H1 (cell line): Measurements from ENCODE around the gene DNAAF5. TPM values are rescaled to one million over a fixed set of nuclear protein-coding genes. Genes with fewer than 3 reads are reported as not detected.

Source experiments
- ATF2 ChIP-seq: IDR thresholded peaks from 2 replicates; pipeline ENCODE4 v1.6.1; 2012; ENCODE audit warnings: low read length, inconsistent platforms
- CHD1 ChIP-seq: IDR thresholded peaks from 2 replicates; pipeline ENCODE4 v1.6.1; 2012; ENCODE audit warnings: low read depth, low read length, improper control_type of control experiment
- polyA plus RNA-seq, 7 experiments: library from polyadenylated mRNA; depleted of rRNA in 3 of 7; stranded (reverse) in 5 of 7; unstranded in 2 of 7; fragments of >200 nt in 5 of 7; fragments of 200-250 nt in 2 of 7; gene quantifications; 1 replicate in 5 of 7; 2 replicates in 1 of 7; 4 replicates in 1 of 7; pipeline versions ENCODE4 v1.2.1 to v1.2.3, GENCODE V29; 2011 to 2013; ENCODE audit warnings: missing spikeins in 2 of 7, mixed read lengths in 2 of 7
- total RNA-seq: library from RNA; stranded (reverse); fragmentation: NEBNext Ultra II Directional; extraction: Animal tissue kit (Norgen Biotek cat#: 25700); gene quantifications from 2 replicates; pipeline ENCODE4 v1.2.1, GENCODE V29; 2021

Gene DNAAF5
- total and polyA plus RNA-seq, 2 of the 8 experiments (the other 6 are each of a cell fraction or from before 2014, with no cell fraction given) = 55.1 to 95.9 TPM

DNA sequence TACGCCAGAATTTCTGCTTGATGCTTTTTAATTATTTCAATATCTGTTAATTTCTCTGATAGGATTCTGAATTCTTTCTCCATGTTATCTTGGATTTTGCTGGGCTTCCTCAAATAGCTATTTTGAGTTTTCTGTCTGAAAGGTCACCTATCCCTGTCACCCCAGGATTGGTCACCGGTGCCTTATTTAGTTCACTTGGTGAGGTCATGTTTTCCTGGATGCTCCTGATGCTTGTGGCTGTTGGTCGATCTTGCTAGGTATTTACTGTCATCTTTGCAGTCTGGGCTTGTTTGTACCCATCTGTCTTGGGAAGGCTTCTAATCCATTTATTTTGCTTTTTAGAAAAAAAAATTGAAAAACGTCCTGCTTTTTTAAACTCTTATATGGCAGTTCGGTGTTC lies 11.7 kb downstream of the DNAAF5 start (continued):
- no peak for TF ChIP-seq ATF2
- TF ChIP-seq CHD1 = no peak
